Glomerular visceral epithelial cell (primary cell): ENCODE measurements around the gene GPR183.

Experiments used
- DNase-seq: peaks from one replicate; pipeline ENCODE4 v3.0.0-alpha.2; 2016; ENCODE audit errors: extremely low spot score

The GPR183 gene, protein sequence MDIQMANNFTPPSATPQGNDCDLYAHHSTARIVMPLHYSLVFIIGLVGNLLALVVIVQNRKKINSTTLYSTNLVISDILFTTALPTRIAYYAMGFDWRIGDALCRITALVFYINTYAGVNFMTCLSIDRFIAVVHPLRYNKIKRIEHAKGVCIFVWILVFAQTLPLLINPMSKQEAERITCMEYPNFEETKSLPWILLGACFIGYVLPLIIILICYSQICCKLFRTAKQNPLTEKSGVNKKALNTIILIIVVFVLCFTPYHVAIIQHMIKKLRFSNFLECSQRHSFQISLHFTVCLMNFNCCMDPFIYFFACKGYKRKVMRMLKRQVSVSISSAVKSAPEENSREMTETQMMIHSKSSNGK

DNA sequence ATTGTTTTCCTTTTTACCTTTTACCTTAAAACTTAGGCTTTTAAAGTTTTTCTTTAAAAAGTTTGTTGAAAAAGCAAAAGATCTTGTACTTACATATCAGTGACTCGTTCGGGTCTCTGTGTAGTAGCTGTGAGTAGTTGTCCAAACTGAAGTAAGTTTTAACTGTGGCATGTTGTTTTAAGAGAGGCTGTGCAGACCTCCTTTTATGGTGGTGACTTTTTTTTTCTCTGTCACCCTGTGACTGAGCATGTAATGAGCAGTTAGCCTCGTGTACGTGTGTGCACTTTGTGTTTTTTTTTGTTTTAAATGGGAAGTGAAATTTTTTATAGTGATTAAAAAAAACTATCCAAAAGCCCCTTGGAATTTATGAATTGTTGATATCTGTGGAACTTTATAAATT, at the start of gene GPR183:
TSS of gene GPR183 (minus strand) at position 153 of the 400 bp plus-strand sequence. CDS start 11,254 bp downstream, outside the sequence.
- no peak for DNase-seq

DNA sequence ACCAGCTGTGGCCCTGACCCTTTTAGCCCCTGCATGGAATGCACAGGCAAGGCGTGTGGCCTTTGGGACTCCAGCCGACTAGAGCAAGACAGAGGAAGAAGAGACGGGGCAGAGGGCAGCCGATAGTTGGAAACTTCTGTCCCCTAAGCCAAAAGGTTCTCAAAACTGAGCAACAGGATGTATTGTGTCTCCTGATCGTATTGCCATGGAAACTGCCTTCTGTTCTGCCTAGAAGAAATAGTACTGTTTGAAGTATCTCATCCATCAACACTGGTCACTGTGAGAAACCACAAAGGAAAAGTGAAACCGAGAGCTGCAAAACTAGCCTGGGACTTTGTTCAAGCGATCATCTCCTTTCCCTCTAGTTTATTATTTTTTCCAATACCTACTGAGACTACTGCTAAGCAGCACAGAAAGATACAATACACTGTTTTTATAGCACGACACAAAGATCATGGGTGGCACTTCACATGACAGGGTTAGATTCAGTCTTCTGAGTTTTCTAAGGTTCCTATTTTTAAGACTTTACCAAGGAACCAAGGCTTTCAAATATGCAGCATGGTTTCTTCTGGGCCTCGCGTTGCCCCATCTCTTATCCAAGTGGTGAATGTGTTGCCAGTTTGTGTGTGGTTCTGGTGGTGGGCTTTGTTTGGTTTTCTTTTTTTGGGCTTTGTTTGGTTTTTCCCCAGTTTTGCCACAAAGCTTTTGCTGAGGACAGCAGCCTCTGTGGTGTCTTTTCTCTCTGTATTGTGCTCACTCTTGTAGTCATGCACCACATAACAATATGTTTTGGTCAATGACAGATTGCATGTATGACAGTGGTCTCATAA, 49.3 kb upstream of the GPR183 start:
- DNase-seq: peak; percentile 37

DNA sequence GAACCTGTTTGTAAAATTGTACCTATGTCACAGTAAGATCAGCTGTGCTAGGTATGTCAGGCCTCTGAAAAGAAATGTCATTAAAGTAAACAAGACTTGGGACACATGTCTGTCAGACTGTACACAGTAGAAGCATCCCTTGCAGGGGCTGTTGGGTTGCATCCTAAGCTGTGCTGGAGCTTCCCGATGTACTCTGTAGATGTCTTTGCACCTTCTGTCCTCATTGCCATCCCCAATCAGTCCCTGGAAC, 48.7 kb upstream of the GPR183 start:
- no peak for DNase-seq

DNA sequence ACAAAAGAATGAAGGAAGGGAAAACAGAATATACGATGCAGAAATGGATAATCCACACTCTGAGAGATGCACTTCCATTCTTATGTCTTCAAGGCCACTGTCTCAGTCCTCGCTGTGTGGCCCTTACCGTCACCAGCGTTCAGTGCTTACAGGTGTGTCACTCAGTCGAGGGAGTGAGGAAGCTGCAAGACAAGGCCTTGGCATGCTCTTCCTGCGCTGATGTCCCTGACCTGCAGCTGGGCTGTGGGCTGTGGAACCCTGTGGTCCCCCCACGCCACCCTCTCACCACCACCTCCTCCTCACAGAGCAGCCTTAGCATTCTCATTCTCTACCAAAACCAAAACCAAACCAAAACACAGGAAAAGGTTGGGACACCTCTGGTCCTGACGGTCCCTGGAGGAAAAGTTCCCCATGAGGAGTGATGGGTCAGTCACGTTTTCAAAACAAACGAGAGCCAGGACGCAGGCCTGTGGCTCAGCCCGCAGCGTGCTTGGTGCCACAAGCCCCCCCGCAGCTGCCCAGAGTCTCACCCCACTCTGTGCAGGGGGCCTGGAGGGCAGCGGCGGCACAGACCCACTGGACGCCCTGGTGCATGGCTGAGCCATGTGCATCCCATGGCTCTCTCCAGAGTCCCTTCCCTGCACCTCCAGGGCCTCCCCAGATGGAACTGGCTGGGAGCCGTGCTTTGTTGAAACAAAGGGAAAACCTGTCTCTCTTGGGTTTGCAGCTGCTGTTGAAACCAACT, 48.2 kb upstream of the GPR183 start:
- DNase-seq: no peak

DNA sequence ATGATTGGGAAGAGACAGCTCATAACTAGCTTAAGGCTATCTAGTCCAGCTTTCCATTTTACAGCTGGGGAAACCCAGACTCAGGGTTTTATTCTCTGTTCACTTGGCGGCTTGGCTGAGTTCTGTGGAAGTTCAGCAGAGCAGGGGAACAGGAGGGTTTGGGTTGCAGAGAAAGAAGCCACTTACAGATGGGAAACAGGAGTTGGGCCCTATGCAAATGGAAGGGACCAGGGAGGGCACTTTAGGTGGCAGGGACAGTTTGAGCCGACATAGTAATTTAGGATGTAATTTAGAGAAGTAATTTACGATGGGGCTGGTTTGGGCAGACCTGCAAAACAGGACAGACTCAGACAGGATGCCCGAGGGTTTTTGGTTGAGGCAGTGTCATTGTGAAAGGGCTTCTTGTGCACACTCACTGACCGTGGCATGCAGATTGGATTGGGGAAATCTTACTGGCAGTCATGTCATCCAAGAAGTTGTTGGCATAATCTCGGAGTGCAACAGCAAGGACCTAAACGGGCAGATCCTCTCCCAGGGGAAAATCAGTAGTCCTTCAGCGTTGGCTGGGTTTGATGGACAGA, 47.3 kb upstream of the GPR183 start:
- DNase-seq: no peak

DNA sequence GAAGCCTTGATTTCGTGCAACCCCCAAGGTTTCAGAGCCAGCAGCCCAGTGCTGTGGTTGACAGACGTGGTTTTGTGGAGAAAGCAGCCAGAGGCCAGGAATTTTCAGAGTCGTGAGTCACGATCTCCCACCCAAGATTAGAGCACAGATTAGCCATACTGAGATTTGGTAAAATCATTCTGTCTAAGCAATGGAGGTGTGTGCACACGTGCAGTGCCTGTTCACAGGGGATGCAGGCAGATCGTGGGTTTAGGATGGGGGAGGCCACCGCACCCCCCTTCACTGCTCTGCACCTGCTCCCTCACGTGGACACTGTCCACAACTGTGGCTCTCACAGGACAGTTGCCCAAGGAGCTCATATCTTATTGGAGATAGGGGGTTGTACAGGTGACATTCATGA, 46.6 kb upstream of the GPR183 start:
- DNase-seq: peak; percentile 25

DNA sequence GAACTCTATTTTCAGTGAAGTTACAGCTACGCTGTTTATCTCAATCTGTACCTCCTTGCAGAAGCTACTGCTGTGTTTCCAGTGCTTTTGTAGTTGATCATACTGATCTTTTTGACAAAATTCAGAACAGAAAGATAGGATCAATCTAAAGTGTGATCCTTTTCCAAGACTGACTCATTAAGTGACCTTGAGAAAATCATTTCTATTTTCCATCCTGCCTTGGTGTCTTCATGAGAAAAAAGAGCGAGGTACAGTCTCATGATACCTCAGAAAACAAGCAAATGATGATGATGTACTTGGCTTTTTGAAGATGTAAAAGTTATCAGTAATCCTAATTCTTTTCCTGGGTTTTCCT, 46.0 kb upstream of the GPR183 start:
- DNase-seq: no peak

DNA sequence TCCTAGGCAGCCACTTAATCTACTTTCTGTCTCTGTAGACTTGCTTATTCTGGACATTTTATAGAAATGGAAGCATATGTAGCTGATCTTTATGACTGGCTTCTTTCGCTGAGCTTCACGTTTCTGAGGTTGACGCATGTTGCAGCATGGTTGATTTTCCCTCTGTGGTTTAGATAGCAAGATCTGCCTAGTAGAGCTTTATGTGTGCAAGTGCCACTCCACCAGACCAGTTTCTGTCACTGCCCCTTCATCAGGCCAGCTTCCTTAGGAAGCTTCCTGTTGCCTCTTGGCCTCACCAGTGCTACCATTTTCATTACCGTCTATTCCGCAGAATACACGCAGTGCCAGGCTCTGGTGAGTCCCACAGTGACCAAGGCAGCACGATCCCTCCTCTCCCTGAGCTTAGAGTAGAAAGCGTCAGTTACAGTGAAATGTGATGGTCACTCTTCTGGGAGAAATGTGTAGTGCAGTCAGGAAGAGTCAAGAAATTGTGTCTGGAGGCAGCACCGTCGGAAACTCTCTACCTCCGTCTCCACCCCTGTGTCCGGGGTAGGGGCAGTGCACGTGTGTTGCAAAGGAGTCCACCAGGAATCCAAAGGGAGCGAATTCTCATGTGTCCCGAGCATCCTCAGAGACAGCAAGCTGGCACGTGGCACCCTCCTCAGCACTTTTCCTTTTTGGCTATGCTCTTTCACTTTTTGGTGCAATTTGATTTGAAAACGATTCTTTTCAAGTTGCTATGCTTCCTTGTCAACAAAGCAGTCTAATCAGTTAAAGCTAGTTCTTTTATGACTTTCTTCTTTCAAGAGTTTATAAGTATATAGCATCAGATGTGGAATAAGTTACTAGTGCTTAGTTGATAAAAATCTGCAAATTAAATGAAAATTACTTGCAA, 45.4 kb upstream of the GPR183 start:
- no peak for DNase-seq

DNA sequence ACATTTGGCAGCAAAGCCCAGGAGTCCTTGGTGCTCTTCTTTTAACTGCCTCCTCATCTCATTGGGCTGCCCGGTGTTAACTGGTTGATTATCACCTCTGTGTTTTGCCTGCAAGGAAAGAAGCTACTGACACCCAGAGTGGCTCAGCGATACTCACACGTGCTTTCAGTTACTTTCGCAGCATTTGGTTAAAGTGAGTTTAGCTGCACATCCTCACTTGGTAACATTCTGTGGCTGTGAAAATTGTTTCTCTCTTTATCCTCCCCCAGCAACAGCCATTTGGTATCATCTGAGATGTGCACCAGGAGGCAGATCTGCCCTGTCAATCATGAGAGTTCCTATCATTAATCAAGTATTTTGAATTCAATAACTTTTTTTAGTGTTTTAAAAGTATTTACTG, 44.6 kb upstream of the GPR183 start:
- no peak for DNase-seq

DNA sequence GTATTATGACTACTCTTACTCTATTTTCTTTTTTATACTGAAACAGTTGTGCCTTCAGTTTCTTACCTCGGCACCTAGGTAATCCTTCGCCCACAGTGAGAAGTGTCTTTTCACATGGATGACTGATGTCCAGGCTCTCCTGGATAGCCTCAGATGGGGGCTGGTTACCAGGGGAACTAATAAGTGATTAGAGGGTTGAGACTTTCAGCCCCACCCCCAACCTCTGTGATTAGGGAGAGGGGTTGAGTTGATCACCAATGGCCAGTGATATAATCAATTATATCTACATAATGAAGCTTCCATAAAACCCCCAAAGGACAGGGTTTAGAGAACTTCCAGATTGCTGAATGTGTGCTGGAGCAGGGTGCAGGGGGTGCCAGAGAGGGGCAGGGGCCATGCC, 43.0 kb upstream of the GPR183 start:
- DNase-seq: no peak

DNA sequence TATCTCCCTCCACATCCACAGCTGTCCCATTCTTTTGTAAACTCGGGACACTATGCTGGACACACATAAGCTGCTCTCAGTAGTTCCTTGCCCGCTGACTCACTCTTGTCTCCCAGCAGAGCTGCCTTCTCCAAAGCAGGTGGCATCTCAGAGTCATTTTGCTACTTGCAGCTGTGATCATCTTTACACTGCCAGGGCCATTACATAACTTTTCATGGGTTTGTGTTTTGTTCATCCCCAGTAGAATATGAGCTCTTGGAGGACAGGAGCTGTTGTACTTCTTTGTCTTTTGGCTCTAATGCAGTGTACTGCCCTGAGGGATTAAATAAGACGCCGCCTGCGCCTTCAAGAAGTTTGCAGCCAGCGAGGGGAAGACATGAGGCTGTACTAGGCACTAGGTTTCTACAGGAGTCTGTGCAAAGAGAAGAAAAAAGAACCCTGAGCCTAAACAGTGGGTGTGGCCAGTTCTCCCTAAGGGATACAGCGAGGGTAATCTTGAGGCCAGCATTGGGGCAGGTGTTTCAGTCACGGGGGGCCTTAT, 40.8 kb upstream of the GPR183 start:
- DNase-seq: no peak

DNA sequence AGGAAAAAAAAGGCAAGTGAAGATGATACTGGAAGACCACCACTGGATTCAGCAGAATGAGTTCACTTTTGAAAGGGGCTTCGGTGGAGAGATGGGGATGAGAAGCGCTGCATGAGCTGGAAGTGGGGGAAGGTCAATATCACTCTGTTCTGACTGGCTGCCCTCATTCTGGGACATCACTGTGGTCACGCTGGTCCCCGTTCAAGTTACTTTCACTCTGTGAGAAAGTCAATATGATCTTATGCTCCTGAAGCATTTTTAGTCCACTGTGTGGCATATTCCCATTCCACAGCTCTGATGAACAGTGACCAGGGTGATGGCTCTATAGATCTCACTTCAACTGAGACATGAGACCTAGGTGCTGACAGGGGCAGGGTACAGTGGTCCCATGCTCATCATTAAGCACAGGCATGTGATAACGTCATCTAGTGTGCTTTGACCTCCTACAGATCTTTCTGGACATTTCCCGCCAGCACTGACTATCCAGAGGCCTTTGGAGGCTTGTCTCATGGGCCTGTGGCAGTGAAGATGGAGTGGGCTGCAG, 40.2 kb upstream of the GPR183 start:
- DNase-seq: no peak

DNA sequence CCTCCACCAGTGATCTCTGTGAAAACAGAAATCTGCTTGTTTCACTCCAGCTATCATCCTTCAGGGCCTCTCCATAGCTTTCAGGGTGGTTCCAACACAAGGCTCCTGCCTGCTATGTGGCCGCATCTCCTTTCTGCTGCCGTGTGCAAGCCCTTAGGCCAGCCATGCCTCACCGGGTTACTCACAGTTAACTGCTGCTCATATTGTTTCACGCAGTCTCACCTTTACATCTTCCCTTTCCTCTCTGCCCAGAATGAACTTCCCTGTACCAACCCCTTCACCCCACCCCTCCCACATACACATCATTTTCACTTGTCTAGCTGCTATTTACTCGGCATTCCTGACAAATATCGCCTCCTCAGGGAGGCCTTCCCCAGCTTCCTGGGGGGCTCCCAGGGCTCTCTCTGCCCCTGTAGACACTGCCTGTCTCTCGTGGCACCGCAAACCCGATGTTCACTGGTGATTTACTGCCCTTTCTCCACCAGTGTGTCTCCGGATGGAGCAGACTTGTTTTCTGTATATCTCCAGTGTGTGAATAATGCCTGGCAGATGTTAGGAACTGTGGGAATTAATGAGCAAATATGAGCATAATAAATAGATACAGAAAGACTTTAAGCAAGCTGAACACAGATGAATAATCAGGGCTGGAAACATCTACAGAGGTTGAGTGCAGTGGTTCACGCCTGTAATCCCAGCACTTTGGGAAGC, 39.3 kb upstream of the GPR183 start:
- DNase-seq: no peak

DNA sequence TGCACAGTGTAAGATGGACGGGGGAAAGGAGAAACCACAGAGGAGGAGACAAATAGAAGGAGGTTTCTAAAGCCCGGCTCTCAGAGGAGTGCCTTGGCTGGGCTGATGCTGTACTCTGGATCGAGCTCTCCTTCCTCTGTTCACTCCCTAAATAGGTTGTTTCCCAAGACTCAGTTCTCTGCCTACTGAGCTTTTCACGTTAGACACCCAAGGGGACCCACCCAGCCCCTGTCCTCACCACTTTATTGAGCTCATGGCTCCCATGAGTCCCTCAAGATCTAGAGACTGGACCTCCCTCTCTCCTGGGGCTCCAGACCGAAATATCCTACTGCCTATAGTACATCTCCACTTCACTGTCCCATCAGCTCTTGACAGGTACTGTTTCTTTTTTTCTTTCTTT, 38.1 kb upstream of the GPR183 start:
- no peak for DNase-seq

DNA sequence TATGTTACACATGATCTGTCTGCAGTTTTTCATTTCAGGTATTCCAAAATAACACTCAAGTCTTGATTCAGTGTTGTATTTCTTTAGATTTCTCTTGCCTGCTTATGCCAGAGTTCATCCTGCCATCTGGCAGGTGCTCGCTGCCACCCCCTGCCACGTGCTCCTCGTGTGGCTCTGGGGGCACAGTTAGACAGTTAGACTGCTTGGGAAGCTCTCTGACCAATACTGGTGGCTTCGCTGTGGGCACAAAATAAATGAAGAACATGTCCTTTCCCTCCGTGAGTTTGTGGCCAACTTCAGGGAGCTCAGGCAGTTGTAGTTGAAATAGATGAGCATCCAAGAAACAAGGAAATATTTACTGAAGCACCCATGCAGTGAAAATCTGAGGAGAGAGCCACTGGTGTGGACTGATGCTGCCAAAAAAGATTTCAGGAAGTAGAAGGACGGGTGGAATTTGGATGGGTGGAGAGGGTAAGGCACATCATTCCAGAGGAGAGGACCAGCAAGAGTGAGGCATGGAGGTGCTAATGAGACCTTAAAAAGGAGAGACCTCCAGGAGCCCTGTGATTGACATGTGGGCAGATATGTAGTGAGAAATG, 37.5 kb upstream of the GPR183 start:
- no peak for DNase-seq

DNA sequence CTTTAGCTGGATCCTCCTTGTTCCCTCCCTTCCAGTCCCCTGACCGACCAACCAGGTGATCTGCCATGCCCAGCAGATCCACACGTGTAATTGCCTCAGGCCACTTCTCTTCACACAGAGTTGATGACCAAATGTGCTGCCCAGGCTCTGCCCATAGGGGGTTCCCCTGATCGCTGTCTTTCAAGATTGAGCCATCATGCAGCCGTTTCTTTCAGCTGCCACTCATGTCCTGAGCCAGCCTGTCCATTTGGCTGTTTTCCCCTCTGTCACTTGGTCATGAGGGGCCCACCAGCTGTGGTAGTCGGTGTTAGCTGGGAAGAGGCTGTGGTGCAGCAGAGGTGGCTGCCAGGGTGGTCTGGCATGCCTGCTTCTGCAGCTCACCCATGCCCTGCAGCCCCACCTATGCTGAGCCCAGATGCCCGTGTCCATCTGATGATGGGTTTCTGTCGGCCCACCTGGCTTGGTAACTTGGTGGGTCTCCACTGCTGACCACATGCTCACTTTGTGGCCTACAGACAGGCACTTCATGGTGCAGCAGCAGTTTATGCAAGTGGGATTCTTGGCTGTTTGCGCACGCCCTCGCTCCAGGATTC, 35.6 kb upstream of the GPR183 start:
- DNase-seq: no peak

DNA sequence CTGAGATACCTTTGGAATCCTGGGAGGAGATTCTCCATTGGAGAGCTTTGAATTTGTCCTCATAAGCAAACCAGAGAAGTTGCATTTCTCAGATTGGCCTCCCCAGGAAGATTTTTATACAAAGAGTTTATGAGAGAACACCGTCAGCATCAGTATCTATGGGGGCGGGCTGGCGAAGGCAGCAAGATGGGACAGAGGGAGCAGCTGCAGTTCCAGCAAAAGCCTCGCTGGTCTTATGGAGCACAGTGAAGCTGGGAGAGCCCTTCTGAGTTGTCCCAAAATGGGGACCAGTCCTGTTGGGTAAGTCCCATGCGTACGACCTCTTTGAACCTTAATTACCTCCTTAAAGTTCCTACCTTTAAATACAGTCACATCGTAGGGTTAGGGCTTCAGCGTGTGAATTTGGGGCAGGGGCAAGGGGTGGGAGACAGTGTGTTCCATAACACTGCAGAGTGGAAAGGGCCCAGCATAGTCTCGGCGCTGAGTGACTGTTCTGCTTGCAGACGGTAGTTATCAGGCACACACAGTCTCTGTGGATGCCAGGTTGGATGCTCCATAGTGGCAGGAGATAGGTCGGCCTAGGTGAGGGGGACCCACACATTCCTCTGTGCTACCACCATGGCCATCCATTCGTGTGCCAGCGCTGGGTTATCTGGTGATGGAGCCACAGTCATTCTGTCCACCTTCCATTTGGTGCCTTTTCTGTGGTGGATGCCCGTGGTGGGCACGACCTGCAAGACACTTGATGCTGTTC, 34.9 kb upstream of the GPR183 start:
- DNase-seq: no peak

DNA sequence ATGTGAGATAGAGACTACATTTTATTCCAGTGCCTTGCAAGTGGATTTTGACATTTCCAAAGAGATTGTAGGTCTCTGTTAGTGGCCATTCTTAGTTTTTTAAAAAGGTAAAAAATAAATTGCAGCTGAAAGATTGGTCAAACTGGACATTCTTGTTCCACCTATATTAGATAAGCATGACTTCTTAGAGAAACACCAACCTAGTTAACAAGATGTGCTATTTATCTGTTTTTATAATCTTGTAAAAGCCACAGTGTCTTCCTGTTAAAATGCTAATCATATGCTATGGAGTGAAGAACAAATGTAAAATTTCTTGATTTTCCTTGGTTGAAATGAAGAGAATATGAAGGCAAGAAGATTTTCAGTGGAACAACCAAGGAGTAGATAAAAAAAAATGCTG, 33.4 kb upstream of the GPR183 start:
- no peak for DNase-seq
